Heart right ventricle (tissue), 16 donors: ENCODE data around the gene SH3RF3. TPM values are rescaled to one million over a fixed set of nuclear protein-coding genes. Genes with fewer than 3 reads are reported as not detected.

Experiments
- ATAC-seq, 8 donors: fragments of 200-7000 bp; cut with Tn5 transposase; one replicate each; pipeline ENCODE4 v1.9.1; 2020; ENCODE audit warnings: mild to moderate bottlenecking in 8 of 8, moderate library complexity in 8 of 8, moderate number of reproducible peaks in 1 of 8
- DNase-seq, 2 donors: peaks; one replicate each; pipeline ENCODE4 v3.0.0-alpha.2; 2020
- H3K27ac ChIP-seq, 10 donors: fragments of 200-600 bp; sonication (generic) in 2 of 10; one replicate each; pipeline versions ENCODE4 v1.5.0 to v1.8.0; 2020 to 2022; ENCODE audit warnings: mild to moderate bottlenecking in 3 of 10
- H3K27me3 ChIP-seq, 7 donors: fragments of 200-600 bp; one replicate each; pipeline ENCODE4 v1.8.0; 2021 to 2022; ENCODE audit warnings: mild to moderate bottlenecking in 2 of 7
- H3K36me3 ChIP-seq, 9 donors: fragments of 200-600 bp; sonication (generic) in 1 of 9; one replicate each; pipeline versions ENCODE4 v1.5.0 to v1.8.0; 2020 to 2022; ENCODE audit warnings: mild to moderate bottlenecking in 2 of 9
- H3K4me1 ChIP-seq, 9 donors: fragments of 200-600 bp; sonication (generic) in 1 of 9; one replicate each; pipeline versions ENCODE4 v1.5.0 to v1.8.0; 2020 to 2022; ENCODE audit warnings: mild to moderate bottlenecking in 4 of 9
- H3K4me3 ChIP-seq, 10 donors: fragments of 200-600 bp; sonication (generic) in 2 of 10; one replicate each; pipeline versions ENCODE4 v1.5.0 to v1.8.0; 2020 to 2022; ENCODE audit warnings: mild to moderate bottlenecking in 7 of 10, moderate library complexity in 2 of 10
- H3K9me3 ChIP-seq, 11 donors: fragments of 200-600 bp in 10 of 11; sonication (generic) in 2 of 11; one replicate each; pipeline versions ENCODE4 v1.5.0 to v1.8.0; 2013 to 2022; ENCODE audit warnings: mild to moderate bottlenecking in 2 of 11, control low read depth in 1 of 11, moderate library complexity in 1 of 11
- CTCF ChIP-seq, 9 donors: fragments of 200-600 bp; sonication (generic) in 2 of 9; IDR thresholded peaks; one replicate each; pipeline versions ENCODE4 v1.5.0 to v1.8.0; 2021 to 2022; ENCODE audit warnings: antibody characterized with exemption in 9 of 9, mild to moderate bottlenecking in 5 of 9, moderate library complexity in 1 of 9
- WGBS, 2 donors: extraction: QIAGEN DNeasy Blood & Tissue Kit; methylation state at CpG; one replicate each; pipeline ENCODE4 v1.1.7; 2013; ENCODE audit warnings: inconsistent platforms in 1 of 2; 5-methylcytosine and 5-hydroxymethylcytosine counted together
- intact Hi-C, 10 donors: fragments of 100-400 bp; cut with DNase I; formaldehyde crosslinking; loops; one replicate each; pipeline versions ENCODE4 v1.11.1 to v1.14.2; 2022
- polyA plus RNA-seq, 2 donors: library from polyadenylated mRNA; stranded (reverse); fragments of 200-250 nt; gene quantifications; one replicate each; pipeline ENCODE4 v1.2.3, GENCODE V29; 2013
- total RNA-seq, 10 donors: library from RNA; stranded (reverse); fragmentation: NEBNext Ultra II Directional in 3 of 10; extraction: Animal tissue kit (Norgen Biotek cat#: 25700) in 3 of 10; gene quantifications; one replicate each; pipeline versions ENCODE4 v1.2.1 to v1.2.4, GENCODE V29; 2021 to 2023
- donor health status: Arrhythmogenic right ventricular cardiomyopathy.
- donor health status: ischemic (EF 13 %, LVEDD 7.1; RV severe dilation, severe dysfunction).
- donor health status: healthy with polysubstance abuse.
- donor health status: DM: no; HTN: yes; CAD: no.
- donor health status: DM: no; HTN: no; CAD: no.
- donor health status: ischemic (EF 25% LVEDD 6.9; RV normal size, moderate dysfunction).
- donor health status: ischemic (EF 25% LVEDD 5.7; RV mildly dilated, moderate dysfunction).
- donor health status: healthy.
- donor health status: DM: yes; HTN: yes; CAD: no.
- donor health status: Ischemic cardiomyopathy.
- donor health status: ischemic (EF 35%, LVEDD 5.7; RV mildly dilated, moderate dysfunction).
- donor health status: nonischemic (EF 11% LVEDD 7.7; RV severe dilation, severe dysfunction).
- donor health status: DM: yes; HTN: yes; CAD: no.
- donor health status: PGD.
- donor health status: ischemic (EF 29% LVEDD 5.4; RV normal size, mild dysfunction).
- donor health status: nonischemic (EF 23%, LVEDD 6.1; RV moderate dilation, normal function).

Gene SH3RF3
- total and polyA plus RNA-seq, 12 donors: 5.0 to 11.5 (median 8.6) TPM

GRCh38 chr2:109168086-109168485 is 39.1 kb downstream of the SH3RF3 start:
- H3K27ac ChIP-seq: no peak overlapping the region
- no peak overlapping the region for H3K4me3 ChIP-seq
- ATAC-seq: no peak
- peaks cover 3 to 64% (median 44%) of the 10 kb centered on the region in 9 donors for H3K4me1 ChIP-seq
- intact Hi-C loops: no loop called here
- no peaks in the 10 kb centered on the region for H3K36me3 ChIP-seq
- WGBS, 2 donors: 95 to 99% methylated on average over 2 of the region's 2 CpGs
- H3K27me3 ChIP-seq: no peaks in the 10 kb centered on the region
- TF ChIP-seq CTCF (IDR thresholded peaks at IDR 0.05): no peak
- no peak for DNase-seq
- peaks cover 0 to 17% (median 0%) of the 10 kb centered on the region in 11 donors for H3K9me3 ChIP-seq

- no peak for ATAC-seq
- Histone ChIP-seq H3K27me3 (no peaks in the 10 kb centered on the region), H3K4me3 (no peak overlapping the region), H3K4me1 (peaks cover 9 to 67% (median 50%) of the 10 kb centered on the region in 9 donors), H3K27ac (no peak overlapping the region), H3K36me3 (no peaks in the 10 kb centered on the region), H3K9me3 (peaks cover 0 to 17% (median 0%) of the 10 kb centered on the region in 11 donors)
- no peak for DNase-seq
- intact Hi-C loops: no loop called here
- 87 to 94% methylated on average over 2 of the region's 2 CpGs for WGBS, 2 donors
- TF ChIP-seq CTCF (IDR thresholded peaks at IDR 0.05): no peak
Observed at GRCh38 chr2:109168716-109169115, 39.7 kb downstream of the SH3RF3 start.

GRCh38 chr2:109170645-109171044 is 41.6 kb downstream of the SH3RF3 start:
- intact Hi-C loops: loop anchor here in 3 of 10 donors (5.0 to 10.0 kb wide), 4 partner anchors 38 to 154 kb away; no protein-coding TSS in a partner anchor
- ATAC-seq (no peak), DNase-seq (no peak)
- TF ChIP-seq CTCF (IDR thresholded peaks at IDR 0.05): no peak
- peaks cover 12 to 64% (median 45%) of the 10 kb centered on the region in 9 donors for H3K4me1 ChIP-seq
- WGBS, 2 donors: 89 to 91% methylated on average over 6 of the region's 6 CpGs
- peaks cover 0 to 25% (median 0%) of the 10 kb centered on the region in 11 donors for H3K9me3 ChIP-seq
- no peaks in the 10 kb centered on the region for H3K36me3 ChIP-seq
- H3K4me3 ChIP-seq: no peak overlapping the region
- no peaks in the 10 kb centered on the region for H3K27me3 ChIP-seq
- no peak overlapping the region for H3K27ac ChIP-seq

GRCh38 chr2:109171444-109172334 is 42.7 kb downstream of the SH3RF3 start:
- peak in 2 of 9 donors; percentile 24 to 34 for TF ChIP-seq CTCF (IDR thresholded peaks at IDR 0.05)
- Histone ChIP-seq H3K4me1 (peaks cover 12 to 55% (median 43%) of the 10 kb centered on the region in 9 donors), H3K27ac (peak overlapping the region in 8 of 10 donors; percentile 28 to 87 (median 74)), H3K9me3 (peaks cover 0 to 20% (median 0%) of the 10 kb centered on the region in 11 donors), H3K27me3 (no peaks in the 10 kb centered on the region), H3K36me3 (no peaks in the 10 kb centered on the region), H3K4me3 (peak overlapping the region in 3 of 10 donors; percentile 12 to 26 (median 22))
- ATAC-seq (peak; percentile 53 to 79 (median 70)), DNase-seq (peak; percentile 45 to 66)
- WGBS, 2 donors: 45 to 62% methylated on average over 36 of the region's 36 CpGs
- intact Hi-C loops: loop anchor here in 3 of 10 donors (5.0 to 10.0 kb wide), 4 partner anchors 39 to 153 kb away; no protein-coding TSS in a partner anchor
